Gastroesophageal sphincter (tissue), 3 donors: Measurements from ENCODE around the gene GALNS.

Source experiments
- POLR2AphosphoS5 ChIP-seq: sonication (generic); formaldehyde crosslinking; IDR thresholded peaks from one replicate; pipeline ENCODE4 v1.6.1; 2017; ENCODE audit warnings: antibody characterized with exemption
- TF ChIP-seq, protein P1 (sequence below), 4 experiments: fragments of 200-600 bp in 2 of 4; fragments of 450-650 bp in 2 of 4; sonication (generic) in 1 of 4; IDR thresholded peaks; one replicate each; pipeline ENCODE4 v1.5.1; 2017 to 2019; ENCODE audit warnings: antibody characterized with exemption in 4 of 4, mild to moderate bottlenecking in 2 of 4, moderate library complexity in 2 of 4

DNA sequence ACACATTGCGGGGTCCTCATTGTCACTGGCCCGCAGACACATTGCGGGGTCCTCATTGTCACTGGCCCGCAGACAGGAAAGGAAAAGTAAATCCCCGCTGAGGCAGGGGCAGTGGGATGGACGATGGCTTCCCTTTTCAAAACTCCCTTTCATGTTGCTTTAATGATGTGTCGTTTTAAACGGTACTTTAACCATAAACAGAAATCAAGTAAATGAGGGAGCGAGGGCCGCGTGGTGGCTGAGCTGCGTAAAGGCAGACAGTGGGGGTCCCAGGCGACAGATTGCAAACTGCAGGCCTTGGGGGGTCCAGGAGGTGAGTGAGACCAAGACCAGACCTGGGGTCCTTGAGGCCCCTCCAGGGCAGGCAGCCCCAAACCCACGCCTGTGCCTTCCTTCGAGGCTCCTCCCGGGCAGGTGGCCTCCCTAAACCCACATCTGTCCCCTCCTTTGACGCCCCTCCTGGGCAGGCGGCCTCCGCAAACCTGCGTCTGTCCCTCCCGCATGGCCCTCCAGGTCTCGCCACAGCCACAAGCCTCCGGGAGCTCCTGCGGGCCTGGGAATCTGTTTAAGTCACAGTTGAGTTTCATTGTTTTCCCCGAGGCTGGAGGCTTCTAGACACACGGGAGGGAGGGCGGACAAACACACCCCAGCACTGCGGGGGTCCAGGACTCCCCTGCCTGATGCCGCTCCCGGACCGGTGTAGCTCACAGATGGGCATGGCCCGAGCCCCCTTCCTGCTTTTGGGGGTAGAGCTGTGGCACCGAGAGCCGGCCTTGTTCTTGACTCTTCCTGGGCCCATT lies 79.1 kb downstream of the GALNS start:
- no peak for TF ChIP-seq POLR2AphosphoS5
- TF ChIP-seq, protein P1, sequence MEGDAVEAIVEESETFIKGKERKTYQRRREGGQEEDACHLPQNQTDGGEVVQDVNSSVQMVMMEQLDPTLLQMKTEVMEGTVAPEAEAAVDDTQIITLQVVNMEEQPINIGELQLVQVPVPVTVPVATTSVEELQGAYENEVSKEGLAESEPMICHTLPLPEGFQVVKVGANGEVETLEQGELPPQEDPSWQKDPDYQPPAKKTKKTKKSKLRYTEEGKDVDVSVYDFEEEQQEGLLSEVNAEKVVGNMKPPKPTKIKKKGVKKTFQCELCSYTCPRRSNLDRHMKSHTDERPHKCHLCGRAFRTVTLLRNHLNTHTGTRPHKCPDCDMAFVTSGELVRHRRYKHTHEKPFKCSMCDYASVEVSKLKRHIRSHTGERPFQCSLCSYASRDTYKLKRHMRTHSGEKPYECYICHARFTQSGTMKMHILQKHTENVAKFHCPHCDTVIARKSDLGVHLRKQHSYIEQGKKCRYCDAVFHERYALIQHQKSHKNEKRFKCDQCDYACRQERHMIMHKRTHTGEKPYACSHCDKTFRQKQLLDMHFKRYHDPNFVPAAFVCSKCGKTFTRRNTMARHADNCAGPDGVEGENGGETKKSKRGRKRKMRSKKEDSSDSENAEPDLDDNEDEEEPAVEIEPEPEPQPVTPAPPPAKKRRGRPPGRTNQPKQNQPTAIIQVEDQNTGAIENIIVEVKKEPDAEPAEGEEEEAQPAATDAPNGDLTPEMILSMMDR (IDR thresholded peaks at IDR 0.05): no peak
